ENCODE measurements around the gene MAPK11. TPM values are rescaled to one million over a fixed set of nuclear protein-coding genes. Genes with fewer than 3 reads are reported as not detected.

MAPK11 gene
- total RNA-seq, 4 donors from 2014 or later = 2.0 to 14.0 (median 2.5) TPM; not detected in 1

DNA sequence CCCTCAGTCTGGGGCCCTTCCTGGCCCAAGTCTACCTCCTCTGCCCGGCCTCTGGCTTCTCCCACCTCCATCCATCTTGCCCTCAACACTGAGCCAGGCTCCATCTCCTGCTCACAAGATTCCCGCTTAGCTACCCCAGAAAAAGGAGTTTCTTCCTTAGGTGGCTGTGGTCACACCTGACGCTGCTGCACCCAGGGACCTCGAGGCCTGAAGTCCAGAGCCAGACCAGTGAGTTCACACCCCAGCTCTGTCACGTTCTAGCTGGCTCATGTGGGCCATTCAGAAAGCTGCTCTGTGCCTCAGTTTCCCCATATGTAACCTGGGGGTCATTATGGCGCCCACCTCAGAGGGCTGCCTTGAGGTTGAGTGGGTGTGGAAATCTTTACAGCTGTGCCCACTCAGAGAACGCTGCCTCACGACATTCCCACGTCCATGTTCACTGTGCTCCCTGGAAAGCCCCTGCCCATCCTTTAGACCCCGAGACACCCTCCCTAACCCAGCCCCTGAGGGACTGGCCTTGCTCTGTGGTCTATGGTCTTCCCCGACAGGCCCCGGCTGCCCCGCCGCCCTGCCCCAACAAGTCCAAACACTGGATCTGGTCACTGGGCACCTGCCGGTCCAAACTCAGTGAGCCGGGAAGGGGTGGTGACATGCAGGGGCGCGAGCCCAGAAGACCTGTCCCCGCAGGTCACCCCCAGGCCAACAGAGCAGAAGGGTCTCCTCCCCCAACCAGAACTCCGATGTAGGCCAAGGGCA lies 27.5 kb upstream of the MAPK11 start:
- no peaks in the 10 kb centered on the region for H3K27me3 ChIP-seq
- H3K4me1 ChIP-seq = peaks cover 21 to 92% (median 54%) of the 10 kb centered on the region in 4 donors
- H3K4me3 ChIP-seq = peak overlapping the region in 1 of 4 donors; percentile 57
- no peaks in the 10 kb centered on the region for H3K36me3 ChIP-seq
- no peak for DNase-seq
- TF ChIP-seq POLR2A (IDR thresholded peaks at IDR 0.05) = no peak
- TF ChIP-seq, protein P1, sequence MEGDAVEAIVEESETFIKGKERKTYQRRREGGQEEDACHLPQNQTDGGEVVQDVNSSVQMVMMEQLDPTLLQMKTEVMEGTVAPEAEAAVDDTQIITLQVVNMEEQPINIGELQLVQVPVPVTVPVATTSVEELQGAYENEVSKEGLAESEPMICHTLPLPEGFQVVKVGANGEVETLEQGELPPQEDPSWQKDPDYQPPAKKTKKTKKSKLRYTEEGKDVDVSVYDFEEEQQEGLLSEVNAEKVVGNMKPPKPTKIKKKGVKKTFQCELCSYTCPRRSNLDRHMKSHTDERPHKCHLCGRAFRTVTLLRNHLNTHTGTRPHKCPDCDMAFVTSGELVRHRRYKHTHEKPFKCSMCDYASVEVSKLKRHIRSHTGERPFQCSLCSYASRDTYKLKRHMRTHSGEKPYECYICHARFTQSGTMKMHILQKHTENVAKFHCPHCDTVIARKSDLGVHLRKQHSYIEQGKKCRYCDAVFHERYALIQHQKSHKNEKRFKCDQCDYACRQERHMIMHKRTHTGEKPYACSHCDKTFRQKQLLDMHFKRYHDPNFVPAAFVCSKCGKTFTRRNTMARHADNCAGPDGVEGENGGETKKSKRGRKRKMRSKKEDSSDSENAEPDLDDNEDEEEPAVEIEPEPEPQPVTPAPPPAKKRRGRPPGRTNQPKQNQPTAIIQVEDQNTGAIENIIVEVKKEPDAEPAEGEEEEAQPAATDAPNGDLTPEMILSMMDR (IDR thresholded peaks at IDR 0.05) = no peak
- no peaks in the 10 kb centered on the region for H3K9me3 ChIP-seq
- H3K27ac ChIP-seq = peak overlapping the region in 2 of 4 donors; percentile 39 to 97

GRCh38 chr22:50296658-50297490 lies 26.7 kb upstream of the MAPK11 start:
- Histone ChIP-seq H3K4me3 (no peak overlapping the region), H3K27me3 (no peaks in the 10 kb centered on the region), H3K9me3 (no peaks in the 10 kb centered on the region), H3K27ac (peak overlapping the region in 2 of 4 donors; percentile 39 to 55), H3K36me3 (peaks cover 0 to 5% (median 0%) of the 10 kb centered on the region in 3 donors), H3K4me1 (peaks cover 13 to 89% (median 52%) of the 10 kb centered on the region in 4 donors)
- DNase-seq = no peak
- TF ChIP-seq POLR2A (IDR thresholded peaks at IDR 0.05) = no peak
- TF ChIP-seq, protein P1 (IDR thresholded peaks at IDR 0.05) = no peak

DNA sequence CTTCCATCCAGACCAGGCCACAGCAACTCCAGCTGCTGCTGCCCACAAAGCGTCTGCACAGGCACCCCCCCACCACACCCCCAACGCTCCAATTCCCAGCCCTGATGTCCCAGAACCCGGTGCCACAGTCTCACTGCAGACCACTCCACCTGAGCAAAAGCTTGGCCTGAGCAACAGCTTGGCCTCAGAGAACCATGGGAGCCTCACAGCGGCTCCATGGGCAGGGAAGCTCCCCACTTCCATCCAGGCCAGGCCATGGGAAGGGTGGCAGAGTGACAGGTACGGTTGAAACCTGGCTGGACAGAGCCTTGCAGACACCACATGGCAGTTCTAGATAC lies 24.1 kb upstream of the MAPK11 start:
- peaks cover 4 to 63% (median 36%) of the 10 kb centered on the region in 4 donors for H3K4me1 ChIP-seq
- H3K36me3 ChIP-seq = peaks cover 0 to 31% (median 0%) of the 10 kb centered on the region in 3 donors
- no peaks in the 10 kb centered on the region for H3K9me3 ChIP-seq
- TF ChIP-seq, protein P1 (IDR thresholded peaks at IDR 0.05) = no peak
- no peak for TF ChIP-seq POLR2A (IDR thresholded peaks at IDR 0.05)
- H3K27ac ChIP-seq = peak overlapping the region; percentile 65 to 90 (median 85)
- DNase-seq = no peak
- no peaks in the 10 kb centered on the region for H3K27me3 ChIP-seq
- peak overlapping the region in 2 of 4 donors; percentile 45 to 48 for H3K4me3 ChIP-seq

- H3K4me3 ChIP-seq = peak overlapping the region; percentile 1 to 48 (median 34)
- DNase-seq = peak in 2 of 3 donors; percentile 87 to 91
Observed at GRCh38 chr22:50293441-50294318, 23.5 kb upstream of the MAPK11 start.

More at GRCh38 chr22:50293441-50294318, 23.5 kb upstream of the MAPK11 start:
- Histone ChIP-seq H3K4me1 (peaks cover 4 to 58% (median 30%) of the 10 kb centered on the region in 4 donors), H3K9me3 (no peaks in the 10 kb centered on the region), H3K36me3 (peaks cover 0 to 37% (median 0%) of the 10 kb centered on the region in 3 donors), H3K27ac (peak overlapping the region; percentile 65 to 90 (median 85)), H3K27me3 (no peaks in the 10 kb centered on the region)
- TF ChIP-seq, protein P1 (IDR thresholded peaks at IDR 0.05) = peak in 3 of 6 experiments; percentile 36 to 51 (median 41)
- TF ChIP-seq POLR2A (IDR thresholded peaks at IDR 0.05) = peak; percentile 62 to 65

All from Peyer's patch (tissue), 4 donors.